Right atrium auricular region (tissue), 2 donors: ENCODE measurements around the gene TELO2. TPM values are rescaled to one million over a fixed set of nuclear protein-coding genes. Genes with fewer than 3 reads are reported as not detected.

Experiments
- DNase-seq: peaks from one replicate; pipeline ENCODE4 v3.0.0-alpha.2; 2019; ENCODE audit warnings: low spot score
- H3K27ac ChIP-seq, 2 donors: fragments of 200-600 bp; sonication (generic); 1 replicate in 1 of 2; 2 replicates in 1 of 2; pipeline ENCODE4 v1.5.1; 2016 to 2019
- H3K27me3 ChIP-seq, 2 donors: fragments of 200-600 bp; sonication (generic); one replicate each; pipeline versions ENCODE4 v1.5.1 to v1.6.0; 2017 to 2019
- H3K36me3 ChIP-seq: fragments of 200-600 bp; sonication (generic); one replicate; pipeline ENCODE4 v1.5.1; 2016
- H3K4me1 ChIP-seq, 2 donors: fragments of 200-600 bp; sonication (generic); one replicate each; pipeline versions ENCODE4 v1.5.1 to v1.6.0; 2017 to 2019
- H3K4me3 ChIP-seq, 2 donors: fragments of 200-600 bp; sonication (generic); 1 replicate in 1 of 2; 2 replicates in 1 of 2; pipeline ENCODE4 v1.5.1; 2017 to 2019; ENCODE audit warnings: mild to moderate bottlenecking in 1 of 2, moderate library complexity in 1 of 2
- H3K9me3 ChIP-seq, 2 donors: fragments of 200-600 bp; sonication (generic); one replicate each; pipeline ENCODE4 v1.5.1; 2019
- total RNA-seq, 2 donors: library from RNA; depleted of rRNA; stranded (reverse); fragments of >200 nt; gene quantifications; one replicate each; pipeline ENCODE4 v1.1.0, GENCODE V29; 2016
- TF ChIP-seq, protein P1 (sequence below), 2 donors: fragments of 200-600 bp; sonication (generic); IDR thresholded peaks; one replicate each; pipeline ENCODE4 v1.5.1; 2019; ENCODE audit warnings: antibody characterized with exemption in 2 of 2

TELO2 gene
- total RNA-seq, 2 donors from 2014 or later, result 11.3 to 11.5 TPM

DNA sequence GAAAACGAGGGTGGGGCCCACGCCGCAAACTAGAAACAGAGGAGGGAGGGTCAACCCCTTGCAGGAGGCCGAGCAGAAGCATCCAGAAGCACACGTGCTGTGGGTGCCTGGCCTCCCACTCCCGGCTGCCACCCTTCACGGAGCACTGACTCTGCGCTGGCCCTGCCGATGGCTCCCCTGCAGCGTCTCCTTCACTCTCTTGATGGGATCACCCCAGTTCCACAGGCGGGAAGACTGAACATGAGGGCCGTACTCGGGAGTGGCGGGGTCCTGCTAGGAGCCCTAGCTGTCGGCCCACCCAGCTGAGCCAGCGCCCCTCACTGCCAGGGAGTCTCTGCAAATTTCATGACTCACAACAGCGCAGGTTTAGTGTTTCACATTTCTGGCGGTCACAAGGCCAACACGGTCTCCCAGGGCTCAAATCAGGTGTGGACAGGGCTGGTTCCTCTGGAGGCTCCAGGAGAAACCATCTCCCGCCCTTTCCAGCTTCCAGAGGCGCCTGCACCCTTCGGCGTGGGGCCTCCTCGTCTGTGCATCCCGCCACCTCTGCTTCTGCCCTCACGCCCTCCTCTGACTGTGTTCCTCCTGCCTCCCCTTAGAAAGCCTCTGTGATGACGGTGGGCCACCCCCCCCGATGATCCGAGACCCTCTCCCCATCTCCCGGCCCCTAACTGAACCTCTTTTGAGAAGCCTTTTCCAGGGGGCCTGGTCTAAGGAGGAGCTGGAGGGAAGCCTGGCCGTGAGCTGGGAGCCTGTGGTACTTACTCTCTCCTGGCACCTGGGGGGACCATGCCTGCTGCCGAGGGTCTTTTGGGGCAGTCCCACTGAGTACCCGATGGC, 6.4 kb upstream of the TELO2 start:
- DNase-seq, result no peak
- no peaks in the 10 kb centered on the region for H3K27me3 ChIP-seq
- H3K4me3 ChIP-seq, result no peak overlapping the region
- no peaks in the 10 kb centered on the region for H3K36me3 ChIP-seq
- no peaks in the 10 kb centered on the region for H3K9me3 ChIP-seq
- H3K27ac ChIP-seq, result no peak overlapping the region
- TF ChIP-seq, protein P1, sequence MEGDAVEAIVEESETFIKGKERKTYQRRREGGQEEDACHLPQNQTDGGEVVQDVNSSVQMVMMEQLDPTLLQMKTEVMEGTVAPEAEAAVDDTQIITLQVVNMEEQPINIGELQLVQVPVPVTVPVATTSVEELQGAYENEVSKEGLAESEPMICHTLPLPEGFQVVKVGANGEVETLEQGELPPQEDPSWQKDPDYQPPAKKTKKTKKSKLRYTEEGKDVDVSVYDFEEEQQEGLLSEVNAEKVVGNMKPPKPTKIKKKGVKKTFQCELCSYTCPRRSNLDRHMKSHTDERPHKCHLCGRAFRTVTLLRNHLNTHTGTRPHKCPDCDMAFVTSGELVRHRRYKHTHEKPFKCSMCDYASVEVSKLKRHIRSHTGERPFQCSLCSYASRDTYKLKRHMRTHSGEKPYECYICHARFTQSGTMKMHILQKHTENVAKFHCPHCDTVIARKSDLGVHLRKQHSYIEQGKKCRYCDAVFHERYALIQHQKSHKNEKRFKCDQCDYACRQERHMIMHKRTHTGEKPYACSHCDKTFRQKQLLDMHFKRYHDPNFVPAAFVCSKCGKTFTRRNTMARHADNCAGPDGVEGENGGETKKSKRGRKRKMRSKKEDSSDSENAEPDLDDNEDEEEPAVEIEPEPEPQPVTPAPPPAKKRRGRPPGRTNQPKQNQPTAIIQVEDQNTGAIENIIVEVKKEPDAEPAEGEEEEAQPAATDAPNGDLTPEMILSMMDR (IDR thresholded peaks at IDR 0.05), result no peak
- H3K4me1 ChIP-seq, result no peaks in the 10 kb centered on the region

DNA sequence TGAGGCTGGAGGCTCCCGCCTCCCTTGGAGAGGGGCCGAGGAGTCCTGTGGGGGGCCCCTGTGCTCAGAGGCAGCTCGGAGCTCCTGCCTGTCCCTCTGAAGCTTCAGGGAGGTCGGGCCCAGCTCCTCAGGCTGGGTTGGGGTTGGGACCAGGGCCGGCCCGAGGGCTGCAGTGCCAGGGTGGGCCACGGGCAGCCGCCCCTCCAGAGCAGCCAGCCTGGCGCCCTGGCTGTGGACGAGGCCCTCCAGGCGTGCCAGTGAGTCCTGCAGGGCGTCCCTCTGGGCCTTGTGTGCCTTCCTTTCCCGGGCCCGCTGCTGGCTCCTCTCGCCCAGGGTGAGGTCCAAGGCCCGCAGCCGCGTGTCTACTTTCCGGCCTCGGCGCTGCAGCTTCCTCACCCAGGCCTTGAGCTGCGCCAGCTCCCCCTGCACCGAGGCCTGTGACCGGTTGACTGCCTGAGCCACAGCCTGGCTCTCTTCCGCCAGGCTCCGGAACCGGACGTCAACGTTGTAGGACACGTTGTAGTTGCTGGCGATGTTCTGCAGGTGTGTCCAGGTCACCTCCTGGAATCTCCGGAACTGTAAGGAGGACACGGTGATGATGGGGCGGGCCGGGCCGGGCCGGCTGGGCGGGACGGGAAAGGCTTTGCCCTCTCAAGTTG, 5.6 kb upstream of the TELO2 start:
- Histone ChIP-seq H3K4me1 (peaks cover 0 to 2% of the 10 kb centered on the region in 2 donors), H3K27ac (no peak overlapping the region), H3K4me3 (no peak overlapping the region), H3K27me3 (no peaks in the 10 kb centered on the region), H3K9me3 (no peaks in the 10 kb centered on the region), H3K36me3 (no peaks in the 10 kb centered on the region)
- TF ChIP-seq, protein P1 (IDR thresholded peaks at IDR 0.05), result no peak
- no peak for DNase-seq

DNA sequence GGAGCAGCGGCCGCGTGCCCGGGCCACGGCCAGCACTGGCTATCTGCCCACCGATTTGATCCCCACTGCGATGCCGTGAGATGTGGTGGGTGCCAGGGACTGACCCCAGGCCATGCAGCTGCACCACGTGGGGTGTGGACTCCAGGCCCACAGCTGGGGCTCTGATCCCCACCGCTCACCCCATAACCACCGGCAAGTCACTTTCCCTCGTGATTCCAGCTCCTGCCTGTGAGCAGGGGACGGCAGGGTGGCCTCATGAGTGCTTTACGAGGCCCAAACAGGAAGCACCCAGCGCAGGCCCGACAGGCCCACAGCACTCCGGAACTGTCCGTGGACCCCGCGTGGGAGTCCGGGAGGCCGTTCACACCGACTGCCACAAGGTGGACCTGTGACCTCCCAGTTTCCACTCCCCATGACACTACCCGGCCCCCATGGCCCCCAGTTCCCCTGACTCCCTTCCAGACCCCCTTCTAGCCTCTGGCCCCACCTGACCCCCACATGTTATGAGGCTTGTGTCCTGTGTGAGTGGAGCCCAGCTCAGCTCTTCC, 5.0 kb upstream of the TELO2 start:
- TF ChIP-seq, protein P1 (IDR thresholded peaks at IDR 0.05), result no peak
- DNase-seq, result no peak

DNA sequence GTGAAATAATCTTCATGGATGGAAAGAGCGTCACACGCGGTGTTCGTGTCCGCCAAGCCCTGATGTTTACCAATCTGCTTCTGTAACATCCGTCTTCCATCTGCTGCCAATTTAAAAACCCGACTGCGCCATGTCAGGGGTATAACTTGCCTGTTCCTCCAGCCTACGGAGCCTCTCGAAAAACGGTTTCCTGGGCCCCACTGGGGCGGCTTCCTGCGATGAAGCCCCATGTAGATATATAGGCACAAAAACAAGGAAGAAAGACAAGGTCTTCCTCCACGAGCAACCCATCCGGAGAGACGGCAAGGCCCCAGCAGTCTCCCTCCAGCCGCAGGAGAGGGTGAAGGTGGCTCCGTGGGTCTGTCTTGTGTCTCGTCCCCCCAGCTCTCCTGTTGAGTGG, 4.5 kb upstream of the TELO2 start, which contains the start of gene PTX4:
Gene PTX4 (minus strand): TSS at position 326 of the 400 bp plus-strand sequence. CDS start 35 bp downstream, at position 291.
- Histone ChIP-seq H3K9me3 (no peaks in the 10 kb centered on the region), H3K36me3 (no peaks in the 10 kb centered on the region), H3K4me3 (no peak within 1 kb of the TSS), H3K4me1 (peaks cover 0 to 7% of the 10 kb centered on the region in 2 donors), H3K27ac (no peak within 1 kb of the TSS), H3K27me3 (no peaks in the 10 kb centered on the region)
- no peak for DNase-seq
- TF ChIP-seq, protein P1 (IDR thresholded peaks at IDR 0.05), result no peak

More for the DNA sequence above, 5.0 kb upstream of the TELO2 start:
- Histone ChIP-seq H3K4me1 (peaks cover 0 to 7% of the 10 kb centered on the region in 2 donors), H3K27ac (no peak overlapping the region), H3K36me3 (no peaks in the 10 kb centered on the region), H3K4me3 (no peak overlapping the region), H3K9me3 (no peaks in the 10 kb centered on the region), H3K27me3 (no peaks in the 10 kb centered on the region)

DNA sequence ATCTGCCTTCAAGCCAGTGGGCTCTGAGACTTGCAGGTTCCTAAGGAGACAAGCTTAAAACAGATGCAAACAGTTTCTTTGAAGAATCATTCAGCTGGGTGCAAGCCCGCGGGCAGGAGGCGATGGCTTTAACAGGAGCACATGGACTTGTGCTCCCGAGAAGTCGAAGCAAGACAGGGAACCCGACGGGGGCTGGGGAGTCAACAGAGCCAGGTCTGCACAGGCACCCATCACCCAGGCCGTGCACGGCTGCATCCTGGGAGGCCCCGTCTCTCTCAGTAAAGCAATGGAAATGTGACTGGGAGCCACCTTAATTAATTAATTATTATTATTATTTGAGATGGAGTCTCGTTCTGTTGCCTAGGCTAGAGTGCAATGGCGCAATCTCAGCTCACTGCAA, 4.1 kb upstream of the TELO2 start:
- no peaks in the 10 kb centered on the region for H3K27me3 ChIP-seq
- H3K27ac ChIP-seq, result no peak overlapping the region
- no peak for DNase-seq
- no peaks in the 10 kb centered on the region for H3K36me3 ChIP-seq
- no peak overlapping the region for H3K4me3 ChIP-seq
- TF ChIP-seq, protein P1 (IDR thresholded peaks at IDR 0.05), result no peak
- peaks cover 0 to 12% of the 10 kb centered on the region in 2 donors for H3K4me1 ChIP-seq
- no peaks in the 10 kb centered on the region for H3K9me3 ChIP-seq
